WTC11 (cell line): ENCODE measurements around the gene MIDN. TPM values are rescaled to one million over a fixed set of nuclear protein-coding genes. Genes with fewer than 3 reads are reported as not detected.
A peak's percentile ranks its signal among the peaks of the same experiment; 100 is the strongest.

ENCODE experiments used
- ATAC-seq: fragments of 200-7000 bp; cut with Tn5 transposase; 2 replicates; pipeline ENCODE4 v1.10.0; 2021; ENCODE audit warnings: mild to moderate bottlenecking, moderate library complexity
- CTCF ChIA-PET: fragments of 300-600 bp; sonication (Branson Sonifier 250); formaldehyde crosslinking; loops from one replicate; lab custom pipeline; 2021; ENCODE audit warnings: antibody characterized with exemption; lab: Charles Lee
- POLR2A ChIA-PET: fragments of 350-600 bp; sonication (Branson Sonifier 250); formaldehyde crosslinking; loops from one replicate; lab custom pipeline; 2021; ENCODE audit warnings: antibody characterized with exemption; lab: Charles Lee
- DNase-seq: peaks from one replicate; pipeline ENCODE4 v3.0.0; 2021; ENCODE audit warnings: low spot score
- H3K27ac Mint-ChIP-seq: 2 replicates; pipeline ENCODE4 v1.8.0; 2021; ENCODE audit warnings: mixed read lengths
- H3K27me3 Mint-ChIP-seq: 2 replicates; pipeline ENCODE4 v1.8.0; 2021; ENCODE audit warnings: low read depth, mild to moderate bottlenecking, moderate library complexity, mixed read lengths
- H3K36me3 Mint-ChIP-seq: 2 replicates; pipeline ENCODE4 v1.8.0; 2021; ENCODE audit warnings: mixed read lengths
- H3K4me1 Mint-ChIP-seq: 2 replicates; pipeline ENCODE4 v1.8.0; 2022; ENCODE audit warnings: mixed read lengths
- H3K4me3 Mint-ChIP-seq: 2 replicates; pipeline ENCODE4 v1.8.0; 2021; ENCODE audit warnings: mild to moderate bottlenecking, moderate library complexity, mixed read lengths
- H3K9me3 Mint-ChIP-seq: 2 replicates; pipeline ENCODE4 v1.8.0; 2021; ENCODE audit warnings: mixed read lengths
- ARID4B ChIP-seq: sonication (generic); formaldehyde crosslinking; IDR thresholded peaks from 2 replicates; pipeline ENCODE4 v1.8.0; 2023; ENCODE audit warnings: missing genetic modification reagents, mild to moderate bottlenecking, borderline replicate concordance
- CTCF ChIP-seq: fragments of 200-600 bp; IDR thresholded peaks from 2 replicates; pipeline ENCODE4 v1.8.0; 2022; ENCODE audit warnings: antibody characterized with exemption
- FOXP1 ChIP-seq: sonication (generic); formaldehyde crosslinking; IDR thresholded peaks from 2 replicates; pipeline ENCODE4 v1.8.0; 2022; ENCODE audit warnings: missing genetic modification reagents, mild to moderate bottlenecking, moderate library complexity, borderline replicate concordance
- FOXP4 ChIP-seq: sonication (generic); formaldehyde crosslinking; IDR thresholded peaks from 2 replicates; pipeline ENCODE4 v1.8.0; 2022; ENCODE audit warnings: mild to moderate bottlenecking, missing genetic modification reagents
- GRHL2 ChIP-seq: fragments of 250-450 bp; sonication (Bioruptor Pico); IDR thresholded peaks from 2 replicates; pipeline ENCODE4 v1.8.0; 2022; ENCODE audit warnings: mild to moderate bottlenecking, moderate library complexity; ENCODE audit not compliant: insufficient replicate concordance, severe bottlenecking
- JUN ChIP-seq: sonication (generic); formaldehyde crosslinking; IDR thresholded peaks from 2 replicates; pipeline ENCODE4 v1.8.0; 2023; ENCODE audit warnings: mild to moderate bottlenecking, missing genetic modification reagents
- KAT7 ChIP-seq: sonication (generic); formaldehyde crosslinking; IDR thresholded peaks from 2 replicates; pipeline ENCODE4 v1.8.1; 2023; ENCODE audit warnings: missing genetic modification reagents, mild to moderate bottlenecking, borderline replicate concordance
- NFATC4 ChIP-seq: fragments of 250-450 bp; sonication (Bioruptor Pico); IDR thresholded peaks from 2 replicates; pipeline ENCODE4 v1.9.0; 2021; ENCODE audit warnings: mild to moderate bottlenecking
- NR1H2 ChIP-seq: sonication (generic); formaldehyde crosslinking; IDR thresholded peaks from 2 replicates; pipeline ENCODE4 v1.9.0; 2021; ENCODE audit warnings: mild to moderate bottlenecking, moderate library complexity, missing genetic modification reagents
- NR3C1 ChIP-seq: sonication (generic); formaldehyde crosslinking; conservative IDR thresholded peaks from 2 replicates; pipeline ENCODE4 v1.8.1; 2023; ENCODE audit warnings: low read depth, mild to moderate bottlenecking, missing genetic modification reagents
- SMAD4 ChIP-seq: sonication (generic); formaldehyde crosslinking; IDR thresholded peaks from 2 replicates; pipeline ENCODE4 v1.8.0; 2022; ENCODE audit warnings: mild to moderate bottlenecking, missing genetic modification reagents
- ZNF263 ChIP-seq: sonication (generic); formaldehyde crosslinking; IDR thresholded peaks from 2 replicates; pipeline ENCODE4 v1.8.1; 2022; ENCODE audit warnings: low read depth, mild to moderate bottlenecking, moderate library complexity, missing genetic modification reagents
- ZNF423 ChIP-seq: fragments of 250-450 bp; sonication (Bioruptor Pico); IDR thresholded peaks from 2 replicates; pipeline ENCODE4 v2.1.2; 2022; ENCODE audit warnings: mild to moderate bottlenecking, moderate library complexity
- ZNF512 ChIP-seq: sonication (generic); formaldehyde crosslinking; IDR thresholded peaks from 2 replicates; pipeline ENCODE4 v1.8.1; 2022; ENCODE audit warnings: missing genetic modification reagents, borderline replicate concordance
- total RNA-seq: library from RNA; stranded (reverse); gene quantifications from 3 replicates; pipeline ENCODE4 v1.2.3, GENCODE V29; 2021
- TF ChIP-seq, protein P1 (sequence below): sonication (generic); formaldehyde crosslinking; IDR thresholded peaks from 2 replicates; pipeline ENCODE4 v1.8.0; 2022; ENCODE audit warnings: mild to moderate bottlenecking, missing genetic modification reagents
- TF ChIP-seq, protein P2 (sequence below): fragments of 250-450 bp; sonication (Bioruptor Pico); IDR thresholded peaks from 2 replicates; pipeline ENCODE4 v1.9.0; 2021; ENCODE audit warnings: mild to moderate bottlenecking
- TF ChIP-seq, protein P3 (sequence below): sonication (generic); formaldehyde crosslinking; IDR thresholded peaks from 2 replicates; pipeline ENCODE4 v1.8.1; 2023; ENCODE audit warnings: mild to moderate bottlenecking, missing genetic modification reagents
- TF ChIP-seq, protein P4 (sequence below): sonication (generic); formaldehyde crosslinking; IDR thresholded peaks from 2 replicates; pipeline ENCODE4 v1.8.1; 2022; ENCODE audit warnings: mild to moderate bottlenecking, moderate library complexity, missing genetic modification reagents

Gene MIDN
- total RNA-seq, 1 experiment from 2014 or later: 189 TPM

GRCh38 chr19:1283917-1284292 is 35.5 kb downstream of the MIDN start (continued):
- TF ChIP-seq CTCF (no peak), GRHL2 (CRISPR knock-in tag) (no peak), JUN (no peak), SMAD4 (CRISPR knock-in tag) (no peak), NR1H2 (no peak), NFATC4 (CRISPR knock-in tag) (no peak)
- TF ChIP-seq, protein P1, sequence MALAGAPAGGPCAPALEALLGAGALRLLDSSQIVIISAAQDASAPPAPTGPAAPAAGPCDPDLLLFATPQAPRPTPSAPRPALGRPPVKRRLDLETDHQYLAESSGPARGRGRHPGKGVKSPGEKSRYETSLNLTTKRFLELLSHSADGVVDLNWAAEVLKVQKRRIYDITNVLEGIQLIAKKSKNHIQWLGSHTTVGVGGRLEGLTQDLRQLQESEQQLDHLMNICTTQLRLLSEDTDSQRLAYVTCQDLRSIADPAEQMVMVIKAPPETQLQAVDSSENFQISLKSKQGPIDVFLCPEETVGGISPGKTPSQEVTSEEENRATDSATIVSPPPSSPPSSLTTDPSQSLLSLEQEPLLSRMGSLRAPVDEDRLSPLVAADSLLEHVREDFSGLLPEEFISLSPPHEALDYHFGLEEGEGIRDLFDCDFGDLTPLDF (CRISPR knock-in tag): no peak
- TF ChIP-seq, protein P2, sequence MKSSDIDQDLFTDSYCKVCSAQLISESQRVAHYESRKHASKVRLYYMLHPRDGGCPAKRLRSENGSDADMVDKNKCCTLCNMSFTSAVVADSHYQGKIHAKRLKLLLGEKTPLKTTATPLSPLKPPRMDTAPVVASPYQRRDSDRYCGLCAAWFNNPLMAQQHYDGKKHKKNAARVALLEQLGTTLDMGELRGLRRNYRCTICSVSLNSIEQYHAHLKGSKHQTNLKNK (CRISPR knock-in tag): no peak

DNA sequence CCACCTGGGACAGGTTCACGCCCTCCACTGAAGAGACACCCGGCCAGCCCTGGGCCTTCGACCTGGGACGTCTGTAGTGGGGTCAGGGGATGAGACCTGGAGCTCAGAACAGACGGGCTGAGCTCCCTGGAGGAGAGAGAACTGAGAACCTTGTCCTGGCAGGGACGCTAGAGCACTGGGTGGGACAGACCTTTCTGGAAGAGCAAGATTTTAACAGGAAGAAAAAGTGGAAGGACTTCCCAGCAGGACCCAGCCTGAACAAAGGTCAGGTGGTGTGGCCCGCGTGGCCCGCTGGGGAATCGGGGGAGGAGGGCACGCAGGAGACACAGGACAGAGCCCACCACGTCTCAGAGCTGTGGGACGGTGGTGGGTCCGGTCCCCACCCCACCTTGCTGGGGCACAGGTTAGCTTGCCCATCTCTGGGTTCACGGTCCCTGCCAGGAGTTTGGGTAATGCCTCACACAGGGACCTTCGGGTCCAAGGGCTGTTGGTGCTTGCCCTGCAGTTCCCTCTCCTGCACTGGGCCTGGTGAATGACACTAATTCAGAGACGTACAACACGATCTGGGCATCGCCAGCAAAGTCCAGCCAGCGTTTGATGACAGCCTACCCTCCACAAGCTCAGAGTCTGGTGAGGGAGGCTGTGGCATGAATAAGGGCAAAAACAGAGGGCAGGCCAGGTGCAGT is 36.1 kb downstream of the MIDN start:
- peak overlapping the region; percentile 81 for H3K27ac Mint-ChIP-seq
- CTCF ChIA-PET: interaction anchor here (0.6 to 2.8 kb wide), 5 partner anchors 9 to 103 kb away, joined by 3 to 15 read pairs (median 4); partner anchors contain the start of gene FAM174C
- H3K4me3 Mint-ChIP-seq: peak overlapping the region; percentile 65
- H3K9me3 Mint-ChIP-seq: no peaks in the 10 kb centered on the region
- no peak for ATAC-seq
- H3K36me3 Mint-ChIP-seq: no peaks in the 10 kb centered on the region
- peaks cover 19% of the 10 kb centered on the region for H3K27me3 Mint-ChIP-seq
- POLR2A ChIA-PET: interaction anchor here (0.9 kb wide), 1 partner anchor 15 kb away, joined by 3 read pairs; the partner anchor contains the start of gene CIRBP
- peaks cover 13% of the 10 kb centered on the region for H3K4me1 Mint-ChIP-seq
- no peak for DNase-seq
- no peak for TF ChIP-seq FOXP1 (CRISPR knock-in tag)
- no peak for TF ChIP-seq ZNF512 (CRISPR knock-in tag)
- TF ChIP-seq, protein P3, sequence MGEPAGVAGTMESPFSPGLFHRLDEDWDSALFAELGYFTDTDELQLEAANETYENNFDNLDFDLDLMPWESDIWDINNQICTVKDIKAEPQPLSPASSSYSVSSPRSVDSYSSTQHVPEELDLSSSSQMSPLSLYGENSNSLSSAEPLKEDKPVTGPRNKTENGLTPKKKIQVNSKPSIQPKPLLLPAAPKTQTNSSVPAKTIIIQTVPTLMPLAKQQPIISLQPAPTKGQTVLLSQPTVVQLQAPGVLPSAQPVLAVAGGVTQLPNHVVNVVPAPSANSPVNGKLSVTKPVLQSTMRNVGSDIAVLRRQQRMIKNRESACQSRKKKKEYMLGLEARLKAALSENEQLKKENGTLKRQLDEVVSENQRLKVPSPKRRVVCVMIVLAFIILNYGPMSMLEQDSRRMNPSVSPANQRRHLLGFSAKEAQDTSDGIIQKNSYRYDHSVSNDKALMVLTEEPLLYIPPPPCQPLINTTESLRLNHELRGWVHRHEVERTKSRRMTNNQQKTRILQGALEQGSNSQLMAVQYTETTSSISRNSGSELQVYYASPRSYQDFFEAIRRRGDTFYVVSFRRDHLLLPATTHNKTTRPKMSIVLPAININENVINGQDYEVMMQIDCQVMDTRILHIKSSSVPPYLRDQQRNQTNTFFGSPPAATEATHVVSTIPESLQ (CRISPR knock-in tag): no peak
- no peak for TF ChIP-seq ARID4B (CRISPR knock-in tag)
- no peak for TF ChIP-seq ZNF423 (CRISPR knock-in tag)
- TF ChIP-seq, protein P4, sequence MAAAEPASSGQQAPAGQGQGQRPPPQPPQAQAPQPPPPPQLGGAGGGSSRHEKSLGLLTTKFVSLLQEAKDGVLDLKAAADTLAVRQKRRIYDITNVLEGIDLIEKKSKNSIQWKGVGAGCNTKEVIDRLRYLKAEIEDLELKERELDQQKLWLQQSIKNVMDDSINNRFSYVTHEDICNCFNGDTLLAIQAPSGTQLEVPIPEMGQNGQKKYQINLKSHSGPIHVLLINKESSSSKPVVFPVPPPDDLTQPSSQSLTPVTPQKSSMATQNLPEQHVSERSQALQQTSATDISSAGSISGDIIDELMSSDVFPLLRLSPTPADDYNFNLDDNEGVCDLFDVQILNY (CRISPR knock-in tag): no peak
- TF ChIP-seq FOXP4 (CRISPR knock-in tag): 0 out of 2 replicates have a peak, but pooled peaks have one; percentile 27
- no peak for TF ChIP-seq KAT7 (CRISPR knock-in tag)
- no peak for TF ChIP-seq ZNF263
- no peak for TF ChIP-seq NR3C1 (CRISPR knock-in tag)
